Renal cortical epithelial cell (primary cell): Measurements from ENCODE around the gene ABHD12. TPM values are rescaled to one million over a fixed set of nuclear protein-coding genes. Genes with fewer than 3 reads are reported as not detected.
"Not testable (repeated sequence)": the region's sequence is repeated elsewhere in the genome, so short reads cannot be mapped to it uniquely, and the experiment has no call there.

Experiments
- DNase-seq: peaks from one replicate; pipeline ENCODE4 v3.0.0-alpha.2; 2011; ENCODE audit warnings: low read depth
- total RNA-seq: library from RNA; depleted of rRNA; stranded (reverse); fragments of >200 nt; gene quantifications from 2 replicates; pipeline ENCODE4 v1.2.3, GENCODE V29; 2014

Gene ABHD12
- total RNA-seq, 1 donor from 2014 or later: 68.7 TPM

GRCh38 chr20:25353747-25354705, 36.6 kb downstream of the ABHD12 start:
- DNase-seq: no peak

- DNase-seq: no peak
Measured at GRCh38 chr20:25353353-25353746, 37.3 kb downstream of the ABHD12 start.

GRCh38 chr20:25352746-25353145, 37.9 kb downstream of the ABHD12 start:
- no peak for DNase-seq

- DNase-seq: no peak
Measured at GRCh38 chr20:25351024-25351360, 39.6 kb downstream of the ABHD12 start.

GRCh38 chr20:25346349-25346748, 44.3 kb downstream of the ABHD12 start:
- DNase-seq: no peak

- DNase-seq: no peak
Measured at GRCh38 chr20:25345721-25346120, 44.9 kb downstream of the ABHD12 start.

GRCh38 chr20:25344634-25345033, 46.0 kb downstream of the ABHD12 start:
- DNase-seq: peak; percentile 36

GRCh38 chr20:25341716-25342680, 48.6 kb downstream of the ABHD12 start:
- DNase-seq: peak; percentile 69

- DNase-seq: no peak
Measured at GRCh38 chr20:25340380-25340779, 50.3 kb downstream of the ABHD12 start.

- peak; percentile 67 for DNase-seq
Measured at GRCh38 chr20:25339608-25340007, 51.0 kb downstream of the ABHD12 start.

- no peak for DNase-seq
Measured at GRCh38 chr20:25338112-25339023, 52.3 kb downstream of the ABHD12 start.

- peak; percentile 41 for DNase-seq
Measured at GRCh38 chr20:25336561-25337422, 53.8 kb downstream of the ABHD12 start.

- DNase-seq: not testable (repeated sequence)
Measured at GRCh38 chr20:25334972-25335371, 55.7 kb downstream of the ABHD12 start.

- DNase-seq: no peak
Measured at GRCh38 chr20:25328954-25329498, 61.6 kb downstream of the ABHD12 start.

- DNase-seq: peak; percentile 80
Measured at GRCh38 chr20:25327521-25328235, 63.0 kb downstream of the ABHD12 start.

GRCh38 chr20:25325997-25326396, 64.6 kb downstream of the ABHD12 start:
- DNase-seq: no peak

GRCh38 chr20:25325073-25325472, 65.6 kb downstream of the ABHD12 start:
- DNase-seq: no peak

- no peak for DNase-seq
Measured at GRCh38 chr20:25324412-25324811, 66.2 kb downstream of the ABHD12 start.

GRCh38 chr20:25323496-25324246, 67.0 kb downstream of the ABHD12 start:
- DNase-seq: no peak
